Adrenal gland (tissue), 5 donors: ENCODE measurements around the gene COL2A1.

ENCODE experiments used
- POLR2A ChIP-seq, 2 donors: fragments of 450-650 bp; IDR thresholded peaks; one replicate each; pipeline ENCODE4 v1.6.1; 2017; ENCODE audit warnings: antibody characterized with exemption in 2 of 2, mild to moderate bottlenecking in 2 of 2, moderate library complexity in 1 of 2
- TF ChIP-seq, protein P1 (sequence below), 6 experiments: fragments of 450-650 bp in 4 of 6; fragments of 200-600 bp in 2 of 6; sonication (generic) in 1 of 6; IDR thresholded peaks; 1 replicate in 5 of 6; 2 replicates in 1 of 6; pipeline versions ENCODE4 v1.5.1 to v1.8.0; 2016 to 2021; ENCODE audit warnings: antibody characterized with exemption in 6 of 6, mild to moderate bottlenecking in 2 of 6, moderate library complexity in 1 of 6
- donor health status: DM: no; HTN: no; CAD: no.

DNA sequence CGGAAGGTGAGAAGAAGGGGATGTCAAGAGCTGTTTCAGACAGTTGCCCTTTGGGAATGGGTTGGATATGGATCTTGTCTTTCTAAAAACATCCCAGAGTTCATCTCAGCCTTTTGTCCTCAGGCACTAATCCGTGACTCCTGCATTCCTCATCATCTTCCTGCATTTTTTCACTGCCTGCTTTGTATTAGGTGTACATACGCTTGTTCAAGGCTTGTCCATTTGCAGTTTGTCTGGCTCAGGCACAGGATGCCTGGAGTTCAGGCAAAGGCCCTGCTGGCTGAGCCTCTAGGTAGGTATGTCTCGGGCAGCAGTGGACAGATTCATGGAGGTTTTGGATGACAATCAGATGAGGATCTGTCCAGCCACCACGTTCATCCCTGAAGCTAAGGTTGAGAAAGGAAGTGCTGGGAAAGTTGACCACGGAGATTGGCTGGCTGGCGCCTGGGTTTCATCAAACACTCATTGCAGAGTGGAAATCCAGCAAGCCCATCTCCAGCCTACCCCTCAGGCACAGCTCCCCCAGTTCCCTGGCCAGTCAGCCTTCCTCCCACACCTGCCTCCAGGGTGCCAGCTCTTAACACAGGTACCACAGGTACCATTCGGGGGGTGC is 53.3 kb downstream of the COL2A1 start:
- TF ChIP-seq POLR2A (IDR thresholded peaks at IDR 0.05) = no peak
- TF ChIP-seq, protein P1, sequence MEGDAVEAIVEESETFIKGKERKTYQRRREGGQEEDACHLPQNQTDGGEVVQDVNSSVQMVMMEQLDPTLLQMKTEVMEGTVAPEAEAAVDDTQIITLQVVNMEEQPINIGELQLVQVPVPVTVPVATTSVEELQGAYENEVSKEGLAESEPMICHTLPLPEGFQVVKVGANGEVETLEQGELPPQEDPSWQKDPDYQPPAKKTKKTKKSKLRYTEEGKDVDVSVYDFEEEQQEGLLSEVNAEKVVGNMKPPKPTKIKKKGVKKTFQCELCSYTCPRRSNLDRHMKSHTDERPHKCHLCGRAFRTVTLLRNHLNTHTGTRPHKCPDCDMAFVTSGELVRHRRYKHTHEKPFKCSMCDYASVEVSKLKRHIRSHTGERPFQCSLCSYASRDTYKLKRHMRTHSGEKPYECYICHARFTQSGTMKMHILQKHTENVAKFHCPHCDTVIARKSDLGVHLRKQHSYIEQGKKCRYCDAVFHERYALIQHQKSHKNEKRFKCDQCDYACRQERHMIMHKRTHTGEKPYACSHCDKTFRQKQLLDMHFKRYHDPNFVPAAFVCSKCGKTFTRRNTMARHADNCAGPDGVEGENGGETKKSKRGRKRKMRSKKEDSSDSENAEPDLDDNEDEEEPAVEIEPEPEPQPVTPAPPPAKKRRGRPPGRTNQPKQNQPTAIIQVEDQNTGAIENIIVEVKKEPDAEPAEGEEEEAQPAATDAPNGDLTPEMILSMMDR (IDR thresholded peaks at IDR 0.05) = no peak
